ENCODE data around the gene CYP19A1.

- TF ChIP-seq, protein P1, sequence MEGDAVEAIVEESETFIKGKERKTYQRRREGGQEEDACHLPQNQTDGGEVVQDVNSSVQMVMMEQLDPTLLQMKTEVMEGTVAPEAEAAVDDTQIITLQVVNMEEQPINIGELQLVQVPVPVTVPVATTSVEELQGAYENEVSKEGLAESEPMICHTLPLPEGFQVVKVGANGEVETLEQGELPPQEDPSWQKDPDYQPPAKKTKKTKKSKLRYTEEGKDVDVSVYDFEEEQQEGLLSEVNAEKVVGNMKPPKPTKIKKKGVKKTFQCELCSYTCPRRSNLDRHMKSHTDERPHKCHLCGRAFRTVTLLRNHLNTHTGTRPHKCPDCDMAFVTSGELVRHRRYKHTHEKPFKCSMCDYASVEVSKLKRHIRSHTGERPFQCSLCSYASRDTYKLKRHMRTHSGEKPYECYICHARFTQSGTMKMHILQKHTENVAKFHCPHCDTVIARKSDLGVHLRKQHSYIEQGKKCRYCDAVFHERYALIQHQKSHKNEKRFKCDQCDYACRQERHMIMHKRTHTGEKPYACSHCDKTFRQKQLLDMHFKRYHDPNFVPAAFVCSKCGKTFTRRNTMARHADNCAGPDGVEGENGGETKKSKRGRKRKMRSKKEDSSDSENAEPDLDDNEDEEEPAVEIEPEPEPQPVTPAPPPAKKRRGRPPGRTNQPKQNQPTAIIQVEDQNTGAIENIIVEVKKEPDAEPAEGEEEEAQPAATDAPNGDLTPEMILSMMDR (IDR thresholded peaks at IDR 0.05): no peak
- no peak for TF ChIP-seq EZH2 (IDR thresholded peaks at IDR 0.05; ENCODE audit: borderline replicate concordance, insufficient read depth, low read depth, low read length, poor library complexity, severe bottlenecking)
Observed at GRCh38 chr15:51212239-51212638, 126.2 kb downstream of the CYP19A1 start.
